Esophagus muscularis mucosa (tissue), 4 donors: ENCODE data around the gene GSG1L. TPM values are rescaled to one million over a fixed set of nuclear protein-coding genes. Genes with fewer than 3 reads are reported as not detected.
"Not testable (repeated sequence)": the region's sequence is repeated elsewhere in the genome, so short reads cannot be mapped to it uniquely, and the experiment has no call there.

Source experiments
- DNase-seq: peaks from one replicate; pipeline ENCODE4 v3.0.0-alpha.2; 2017; ENCODE audit errors: extremely low spot score
- H3K27ac ChIP-seq, 4 donors: fragments of 200-600 bp; sonication (generic); replicated peaks in 1 of 4; 1 replicate in 3 of 4; 2 replicates in 1 of 4; pipeline ENCODE4 v1.5.1; 2016 to 2019; ENCODE audit warnings: mild to moderate bottlenecking in 1 of 4
- H3K27me3 ChIP-seq, 4 donors: fragments of 200-600 bp; sonication (generic); one replicate each; pipeline versions ENCODE4 v1.5.1 to v1.6.0; 2016 to 2019
- H3K36me3 ChIP-seq, 4 donors: fragments of 200-600 bp; sonication (generic); one replicate each; pipeline ENCODE4 v1.5.1; 2016 to 2019
- H3K4me1 ChIP-seq, 4 donors: fragments of 200-600 bp; sonication (generic); one replicate each; pipeline ENCODE4 v1.5.1; 2016 to 2019
- H3K4me3 ChIP-seq, 4 donors: fragments of 200-600 bp; sonication (generic); 1 replicate in 2 of 4; 2 replicates in 2 of 4; pipeline ENCODE4 v1.5.1; 2016 to 2019; ENCODE audit warnings: mild to moderate bottlenecking in 4 of 4, moderate library complexity in 1 of 4
- H3K9me3 ChIP-seq, 4 donors: fragments of 200-600 bp; sonication (generic); 1 replicate in 3 of 4; 2 replicates in 1 of 4; pipeline ENCODE4 v1.5.1; 2016 to 2019
- EP300 ChIP-seq: sonication (generic); formaldehyde crosslinking; IDR thresholded peaks from one replicate; pipeline ENCODE4 v1.6.1; 2017; ENCODE audit warnings: antibody characterized with exemption
- POLR2A ChIP-seq: fragments of 450-650 bp; IDR thresholded peaks from one replicate; pipeline ENCODE4 v1.6.1; 2017; ENCODE audit warnings: antibody characterized with exemption, moderate library complexity, mild to moderate bottlenecking, low read depth
- POLR2AphosphoS5 ChIP-seq, 2 donors: sonication (generic); formaldehyde crosslinking; IDR thresholded peaks; one replicate each; pipeline ENCODE4 v1.6.1; 2017; ENCODE audit warnings: antibody characterized with exemption in 2 of 2
- WGBS: methylation state at CpG from one replicate; pipeline ENCODE4 v1.1.5; 2018; 5-methylcytosine and 5-hydroxymethylcytosine counted together
- intact Hi-C: fragments of 100-400 bp; cut with DNase I; formaldehyde crosslinking; loops from one replicate; pipeline ENCODE4 v1.15.1; 2023
- total RNA-seq, 4 donors: library from RNA; depleted of rRNA; stranded (reverse); fragments of >200 nt; gene quantifications; one replicate each; pipeline versions ENCODE4 v1.1.0 to v1.2.1, GENCODE V29; 2016
- TF ChIP-seq, protein P1 (sequence below), 3 experiments: fragments of 200-600 bp in 2 of 3; fragments of 450-650 bp in 1 of 3; sonication (generic) in 2 of 3; IDR thresholded peaks; one replicate each; pipeline ENCODE4 v1.5.1; 2017 to 2019; ENCODE audit warnings: antibody characterized with exemption in 3 of 3, mild to moderate bottlenecking in 2 of 3, moderate library complexity in 1 of 3

Gene GSG1L
- total RNA-seq, 4 donors from 2014 or later: 0.19 to 0.83 TPM; not detected in 2

DNA sequence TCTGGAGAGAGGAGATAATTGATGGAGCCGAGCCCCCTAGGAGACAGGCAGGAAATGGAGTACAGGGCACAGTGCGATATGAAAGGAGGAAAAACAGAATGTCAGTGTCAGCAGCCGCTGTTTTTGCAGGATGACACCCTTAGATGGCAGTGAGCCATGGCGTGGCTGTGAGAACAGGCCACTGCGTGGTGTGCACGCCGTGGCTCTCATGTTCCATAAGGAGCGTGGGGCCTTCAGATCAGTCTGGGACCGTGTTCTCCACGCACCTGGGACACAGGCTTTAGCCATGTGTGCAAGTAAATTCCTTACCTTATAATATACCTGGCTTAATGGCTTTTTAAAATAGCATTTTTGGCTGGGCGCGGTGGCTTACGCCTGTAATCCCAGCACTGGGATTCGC, 315.6 kb downstream of the GSG1L start:
- peaks cover 0 to 36% (median 18%) of the 10 kb centered on the region in 4 donors for H3K36me3 ChIP-seq
- intact Hi-C loops: no loop called here
- no peaks in the 10 kb centered on the region for H3K9me3 ChIP-seq
- no peak overlapping the region for H3K27ac ChIP-seq
- peaks cover 0 to 10% (median 0%) of the 10 kb centered on the region in 4 donors for H3K4me1 ChIP-seq
- TF ChIP-seq POLR2A (no peak), EP300 (no peak), POLR2AphosphoS5 (IDR thresholded peaks at IDR 0.05) (no peak)
- TF ChIP-seq, protein P1, sequence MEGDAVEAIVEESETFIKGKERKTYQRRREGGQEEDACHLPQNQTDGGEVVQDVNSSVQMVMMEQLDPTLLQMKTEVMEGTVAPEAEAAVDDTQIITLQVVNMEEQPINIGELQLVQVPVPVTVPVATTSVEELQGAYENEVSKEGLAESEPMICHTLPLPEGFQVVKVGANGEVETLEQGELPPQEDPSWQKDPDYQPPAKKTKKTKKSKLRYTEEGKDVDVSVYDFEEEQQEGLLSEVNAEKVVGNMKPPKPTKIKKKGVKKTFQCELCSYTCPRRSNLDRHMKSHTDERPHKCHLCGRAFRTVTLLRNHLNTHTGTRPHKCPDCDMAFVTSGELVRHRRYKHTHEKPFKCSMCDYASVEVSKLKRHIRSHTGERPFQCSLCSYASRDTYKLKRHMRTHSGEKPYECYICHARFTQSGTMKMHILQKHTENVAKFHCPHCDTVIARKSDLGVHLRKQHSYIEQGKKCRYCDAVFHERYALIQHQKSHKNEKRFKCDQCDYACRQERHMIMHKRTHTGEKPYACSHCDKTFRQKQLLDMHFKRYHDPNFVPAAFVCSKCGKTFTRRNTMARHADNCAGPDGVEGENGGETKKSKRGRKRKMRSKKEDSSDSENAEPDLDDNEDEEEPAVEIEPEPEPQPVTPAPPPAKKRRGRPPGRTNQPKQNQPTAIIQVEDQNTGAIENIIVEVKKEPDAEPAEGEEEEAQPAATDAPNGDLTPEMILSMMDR (IDR thresholded peaks at IDR 0.05): no peak
- H3K27me3 ChIP-seq: no peaks in the 10 kb centered on the region
- DNase-seq: no peak
- H3K4me3 ChIP-seq: no peak overlapping the region
- WGBS: 82% methylated on average over 14 of the region's 14 CpGs

DNA sequence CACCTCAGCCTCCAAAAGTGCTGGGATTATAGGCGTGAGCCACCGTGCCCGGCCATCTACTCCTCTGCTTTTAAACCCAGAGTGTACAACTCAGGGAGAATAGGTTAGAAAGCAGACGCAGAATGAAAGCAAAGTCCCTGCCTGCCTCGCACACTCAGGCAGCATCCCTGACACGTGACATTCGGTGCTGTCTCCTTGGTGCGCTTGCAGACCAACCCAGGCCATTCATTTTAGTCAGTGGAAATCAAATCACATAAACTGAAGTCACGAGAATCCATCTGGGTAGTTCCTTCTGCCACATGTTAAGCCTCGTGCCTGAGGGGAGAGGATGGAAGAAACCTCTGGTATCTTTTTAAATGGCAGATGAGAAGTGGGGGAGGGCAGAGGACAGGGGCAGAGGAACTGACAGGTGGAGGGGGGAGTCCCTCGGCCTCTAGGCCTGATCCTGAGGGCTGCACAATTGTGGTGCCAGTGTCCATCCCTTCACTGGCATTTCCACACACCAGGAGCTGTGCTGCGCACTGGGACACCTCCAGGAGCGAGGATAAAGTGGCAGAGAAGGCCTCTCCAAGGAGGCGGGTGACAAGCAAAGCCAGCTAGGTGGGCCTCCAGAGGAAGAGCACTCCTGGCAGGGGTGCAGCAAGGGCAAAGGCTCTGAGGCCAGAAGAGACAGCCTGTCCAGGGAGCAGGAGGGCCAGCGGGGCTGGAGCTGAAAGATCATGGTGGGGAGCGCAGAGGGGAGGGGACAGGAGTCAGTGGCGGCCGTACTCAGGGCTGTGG, 317.2 kb downstream of the GSG1L start:
- no peaks in the 10 kb centered on the region for H3K27me3 ChIP-seq
- H3K36me3 ChIP-seq: peaks cover 0 to 32% (median 16%) of the 10 kb centered on the region in 4 donors
- H3K4me1 ChIP-seq: peaks cover 0 to 10% (median 0%) of the 10 kb centered on the region in 4 donors
- no peaks in the 10 kb centered on the region for H3K9me3 ChIP-seq
- no peak for DNase-seq
- no peak overlapping the region for H3K4me3 ChIP-seq
- intact Hi-C loops: no loop called here
- no peak for TF ChIP-seq POLR2A
- no peak for TF ChIP-seq EP300
- TF ChIP-seq, protein P1 (IDR thresholded peaks at IDR 0.05): no peak
- TF ChIP-seq POLR2AphosphoS5 (IDR thresholded peaks at IDR 0.05): no peak
- 94% methylated on average over 16 of the region's 18 CpGs for WGBS
- H3K27ac ChIP-seq: no peak overlapping the region

DNA sequence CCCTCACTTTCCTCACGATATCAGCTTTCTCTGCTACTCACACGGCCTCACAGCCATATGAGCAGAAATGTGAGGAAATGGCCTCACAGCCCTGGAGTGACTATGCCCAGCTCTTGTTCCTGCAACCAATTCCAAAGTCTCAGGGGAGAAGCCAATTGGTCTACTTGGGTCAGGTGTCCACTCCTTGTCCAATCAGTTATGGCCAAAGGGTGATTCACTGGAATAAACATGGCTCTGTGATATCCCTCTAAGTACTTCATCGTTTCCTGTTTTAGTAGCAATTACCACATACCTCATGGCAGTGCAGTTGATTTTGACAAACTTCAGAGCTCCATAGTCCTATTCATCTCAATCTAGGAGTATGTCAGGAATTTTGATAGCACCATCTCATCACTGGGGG, 318.2 kb downstream of the GSG1L start:
- TF ChIP-seq POLR2A: no peak
- TF ChIP-seq POLR2AphosphoS5 (IDR thresholded peaks at IDR 0.05): no peak
- TF ChIP-seq, protein P1 (IDR thresholded peaks at IDR 0.05): no peak
- TF ChIP-seq EP300: no peak
- intact Hi-C loops: no loop called here
- peaks cover 0 to 35% (median 22%) of the 10 kb centered on the region in 4 donors for H3K36me3 ChIP-seq
- no peak overlapping the region for H3K4me3 ChIP-seq
- no peaks in the 10 kb centered on the region for H3K27me3 ChIP-seq
- no peaks in the 10 kb centered on the region for H3K9me3 ChIP-seq
- H3K27ac ChIP-seq: no peak overlapping the region
- H3K4me1 ChIP-seq: peaks cover 0 to 10% (median 0%) of the 10 kb centered on the region in 4 donors
- no peak for DNase-seq
- WGBS: 97% methylated on average over 3 of the region's 3 CpGs

DNA sequence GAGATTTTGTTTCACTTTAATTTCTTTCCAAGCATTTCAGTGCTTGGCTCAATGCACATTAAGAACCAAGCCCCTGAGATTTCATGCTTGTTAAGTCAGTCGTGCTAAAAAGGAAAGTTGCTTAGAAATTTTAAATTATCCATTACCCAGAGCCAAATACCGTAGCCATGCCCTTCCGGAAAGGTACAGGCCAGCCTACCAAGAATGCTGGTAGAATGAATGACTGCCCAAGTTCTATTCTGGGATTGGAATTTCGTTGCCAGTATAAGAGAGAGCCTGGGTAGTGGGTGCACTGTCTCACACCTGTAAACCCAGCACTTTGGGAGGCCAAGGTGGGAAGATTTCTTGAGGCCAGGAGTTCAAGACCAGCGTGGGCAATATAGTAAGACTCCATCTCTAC, 319.6 kb downstream of the GSG1L start:
- H3K36me3 ChIP-seq: peaks cover 0 to 36% (median 24%) of the 10 kb centered on the region in 4 donors
- intact Hi-C loops: no loop called here
- no peak for DNase-seq
- WGBS: 87% methylated on average over 5 of the region's 5 CpGs
- TF ChIP-seq POLR2AphosphoS5 (IDR thresholded peaks at IDR 0.05): no peak
- H3K9me3 ChIP-seq: no peaks in the 10 kb centered on the region
- no peak overlapping the region for H3K4me3 ChIP-seq
- no peak overlapping the region for H3K27ac ChIP-seq
- no peaks in the 10 kb centered on the region for H3K27me3 ChIP-seq
- peaks cover 0 to 5% (median 0%) of the 10 kb centered on the region in 4 donors for H3K4me1 ChIP-seq

DNA sequence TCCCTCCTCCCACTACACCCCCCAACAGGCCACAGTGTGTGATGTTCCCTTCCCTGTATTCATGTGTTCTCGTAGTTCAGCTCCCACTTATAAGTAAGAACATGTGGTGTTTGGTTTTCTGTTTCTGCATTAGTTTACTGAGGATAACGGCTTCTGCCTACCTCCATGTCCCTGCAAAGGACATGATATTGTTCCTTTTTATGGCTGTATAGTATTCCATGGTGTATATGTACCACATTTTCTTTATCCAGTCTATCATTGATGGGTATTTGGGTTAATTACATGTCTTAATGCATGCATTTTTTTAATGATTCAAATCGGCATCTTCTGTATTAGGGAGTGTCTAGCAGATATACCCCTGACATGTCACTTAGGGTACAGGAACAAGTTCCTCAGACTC, 320.5 kb downstream of the GSG1L start:
- H3K9me3 ChIP-seq, intact Hi-C loops, H3K4me3 ChIP-seq, H3K27me3 ChIP-seq, H3K27ac ChIP-seq, H3K4me1 ChIP-seq, DNase-seq: not testable (repeated sequence)
- WGBS: 99% methylated on average over 3 of the region's 3 CpGs
- H3K36me3 ChIP-seq: peaks cover 0 to 39% (median 27%) of the 10 kb centered on the region in 4 donors
